ENCODE data around the gene EIF2S3B. TPM values are rescaled to one million over a fixed set of nuclear protein-coding genes. Genes with fewer than 3 reads are reported as not detected.
A peak's percentile ranks its signal among the peaks of the same experiment; 100 is the strongest.

The EIF2S3B gene
- total and polyA plus RNA-seq, 10 donors = 0.33 to 1.8 (median 0.93) TPM

DNA sequence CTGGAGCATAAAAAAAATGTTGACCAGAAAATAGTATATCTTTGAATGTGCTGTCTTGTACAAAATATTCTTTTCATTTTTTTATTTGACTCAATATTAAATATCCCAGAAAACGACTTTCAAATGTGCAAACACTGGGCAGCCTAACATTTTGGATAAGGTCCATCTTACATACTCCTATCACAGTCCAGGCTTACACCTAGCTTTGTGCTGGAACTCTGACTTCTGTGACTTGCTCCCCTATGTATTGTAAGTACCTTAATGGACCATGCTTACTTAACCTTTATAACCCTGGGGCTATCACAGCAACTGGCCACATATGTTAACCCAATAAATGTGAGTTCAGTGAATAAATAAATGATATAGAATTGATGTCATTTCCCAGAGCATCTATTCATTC lies 7.6 kb upstream of the EIF2S3B start:
- DNase-seq = no peak

DNA sequence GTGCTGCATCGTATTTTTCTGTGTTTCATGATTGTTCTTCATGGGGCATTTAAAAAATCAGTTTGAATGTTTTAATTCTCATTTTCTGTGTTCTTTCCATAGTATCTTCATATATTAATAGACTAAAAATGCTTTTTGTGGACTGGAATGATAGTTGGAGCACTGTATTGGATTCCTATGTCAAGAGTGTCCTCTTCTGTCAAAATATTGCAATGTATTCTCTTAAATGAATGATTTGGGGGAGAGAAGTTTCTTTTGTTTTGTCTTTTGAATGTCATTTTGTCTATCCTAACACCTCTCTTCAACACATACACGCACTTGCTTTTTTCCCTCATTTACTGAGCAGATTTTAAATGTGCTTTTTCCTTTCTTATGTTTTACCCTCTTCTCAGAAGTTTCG lies 4.7 kb upstream of the EIF2S3B start:
- H3K4me1 ChIP-seq = peaks cover 0 to 7% (median 0%) of the 10 kb centered on the region in 6 donors
- 43 to 65% (median 53%) methylated on average over 3 of the region's 3 CpGs for WGBS, 5 donors
- no peak for DNase-seq
- no peaks in the 10 kb centered on the region for H3K9me3 ChIP-seq
- intact Hi-C loops (cut with DNase I; ENCODE audit: low total_unique reads) = no loop called here
- H3K36me3 ChIP-seq = no peaks in the 10 kb centered on the region
- no peak for TF ChIP-seq POLR2AphosphoS5 (IDR thresholded peaks at IDR 0.05)
- TF ChIP-seq POLR2A (IDR thresholded peaks at IDR 0.05) = no peak
- TF ChIP-seq, protein P1, sequence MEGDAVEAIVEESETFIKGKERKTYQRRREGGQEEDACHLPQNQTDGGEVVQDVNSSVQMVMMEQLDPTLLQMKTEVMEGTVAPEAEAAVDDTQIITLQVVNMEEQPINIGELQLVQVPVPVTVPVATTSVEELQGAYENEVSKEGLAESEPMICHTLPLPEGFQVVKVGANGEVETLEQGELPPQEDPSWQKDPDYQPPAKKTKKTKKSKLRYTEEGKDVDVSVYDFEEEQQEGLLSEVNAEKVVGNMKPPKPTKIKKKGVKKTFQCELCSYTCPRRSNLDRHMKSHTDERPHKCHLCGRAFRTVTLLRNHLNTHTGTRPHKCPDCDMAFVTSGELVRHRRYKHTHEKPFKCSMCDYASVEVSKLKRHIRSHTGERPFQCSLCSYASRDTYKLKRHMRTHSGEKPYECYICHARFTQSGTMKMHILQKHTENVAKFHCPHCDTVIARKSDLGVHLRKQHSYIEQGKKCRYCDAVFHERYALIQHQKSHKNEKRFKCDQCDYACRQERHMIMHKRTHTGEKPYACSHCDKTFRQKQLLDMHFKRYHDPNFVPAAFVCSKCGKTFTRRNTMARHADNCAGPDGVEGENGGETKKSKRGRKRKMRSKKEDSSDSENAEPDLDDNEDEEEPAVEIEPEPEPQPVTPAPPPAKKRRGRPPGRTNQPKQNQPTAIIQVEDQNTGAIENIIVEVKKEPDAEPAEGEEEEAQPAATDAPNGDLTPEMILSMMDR (IDR thresholded peaks at IDR 0.05 in 8 of 11, conservative IDR thresholded peaks at IDR 0.05 in 3 of 11) = no peak
- no peak overlapping the region for H3K4me3 ChIP-seq
- no peak overlapping the region for H3K27ac ChIP-seq
- H3K27me3 ChIP-seq (replicated peaks in 1 of 7) = no peaks in the 10 kb centered on the region

More for the DNA sequence above, 7.6 kb upstream of the EIF2S3B start:
- H3K4me1 ChIP-seq = peaks cover 0 to 7% (median 0%) of the 10 kb centered on the region in 6 donors
- peak overlapping the region in 1 of 8 donors; percentile 55 for H3K27ac ChIP-seq
- H3K27me3 ChIP-seq (replicated peaks in 1 of 7) = no peaks in the 10 kb centered on the region
- H3K36me3 ChIP-seq = no peaks in the 10 kb centered on the region
- no peaks in the 10 kb centered on the region for H3K9me3 ChIP-seq
- WGBS, 5 donors = 22 to 73% (median 48%) methylated on average over 1 of the region's 1 CpG
- TF ChIP-seq POLR2A (IDR thresholded peaks at IDR 0.05) = no peak
- TF ChIP-seq POLR2AphosphoS5 (IDR thresholded peaks at IDR 0.05) = no peak
- H3K4me3 ChIP-seq = no peak overlapping the region
- intact Hi-C loops (cut with DNase I; ENCODE audit: low total_unique reads) = no loop called here

DNA sequence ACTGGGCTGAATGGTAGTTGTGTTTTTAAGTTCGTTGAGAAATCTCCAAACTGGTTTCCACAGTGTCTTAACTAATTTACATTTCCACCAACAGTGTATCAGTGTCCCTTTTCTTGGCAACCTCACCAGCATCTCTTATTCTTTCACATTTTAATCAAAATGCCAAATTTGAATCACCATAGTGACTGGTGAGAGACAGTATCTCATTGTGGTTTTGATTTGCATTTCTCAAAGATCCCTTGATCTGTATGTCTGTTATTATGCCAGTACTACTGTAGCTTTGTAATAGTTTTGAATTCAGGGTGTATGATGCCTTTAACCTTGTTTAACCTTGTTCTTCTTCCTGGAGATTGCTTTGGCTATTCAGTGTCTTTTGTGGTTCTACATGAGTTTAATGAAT lies 2.2 kb upstream of the EIF2S3B start:
- Histone ChIP-seq H3K4me3 (no peak overlapping the region), H3K36me3 (no peaks in the 10 kb centered on the region), H3K9me3 (no peaks in the 10 kb centered on the region), H3K4me1 (no peaks in the 10 kb centered on the region), H3K27ac (no peak overlapping the region), H3K27me3 (replicated peaks in 1 of 7) (no peaks in the 10 kb centered on the region)
- TF ChIP-seq POLR2A (IDR thresholded peaks at IDR 0.05) = no peak
- TF ChIP-seq, protein P1 (IDR thresholded peaks at IDR 0.05 in 8 of 11, conservative IDR thresholded peaks at IDR 0.05 in 3 of 11) = no peak
- no peak for TF ChIP-seq POLR2AphosphoS5 (IDR thresholded peaks at IDR 0.05)
- 62 to 77% (median 67%) methylated on average over 1 of the region's 1 CpG for WGBS, 5 donors
- intact Hi-C loops (cut with DNase I; ENCODE audit: low total_unique reads) = no loop called here
- DNase-seq = no peak

DNA sequence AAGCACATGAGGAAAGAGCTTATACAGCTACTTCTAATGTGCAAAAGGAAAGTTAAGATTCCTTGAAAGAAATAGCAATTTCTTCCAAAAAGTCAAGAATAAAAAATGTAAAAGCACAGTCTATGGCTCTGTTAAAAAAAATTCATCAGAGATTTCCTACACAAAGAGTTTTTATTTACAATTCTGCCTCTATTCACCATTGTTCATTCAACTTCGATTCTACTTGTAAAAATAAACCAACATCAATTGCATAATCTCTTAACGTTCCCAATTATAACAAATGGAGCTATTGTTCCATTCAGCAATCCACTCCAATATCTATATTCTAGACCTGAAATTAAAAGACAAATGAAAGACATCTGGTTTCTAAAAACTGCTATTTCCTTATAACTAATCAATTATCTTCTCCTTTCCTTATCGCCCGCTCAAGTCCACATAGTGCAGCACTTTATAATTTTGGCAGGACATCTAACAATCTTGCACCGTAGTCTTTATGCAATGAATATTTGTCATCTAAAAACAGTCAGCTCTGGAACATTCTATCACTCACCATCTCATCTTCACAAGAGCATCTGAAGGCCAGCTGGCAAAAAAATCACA lies 6.2 kb downstream of the EIF2S3B start:
- no peaks in the 10 kb centered on the region for H3K36me3 ChIP-seq
- no peak for DNase-seq
- WGBS, 5 donors = 75 to 92% (median 88%) methylated on average over 5 of the region's 5 CpGs
- H3K27me3 ChIP-seq (replicated peaks in 1 of 7) = no peaks in the 10 kb centered on the region
- intact Hi-C loops (cut with DNase I; ENCODE audit: low total_unique reads) = no loop called here
- H3K4me1 ChIP-seq = no peaks in the 10 kb centered on the region
- no peaks in the 10 kb centered on the region for H3K9me3 ChIP-seq
- no peak overlapping the region for H3K27ac ChIP-seq
- TF ChIP-seq, protein P1 (IDR thresholded peaks at IDR 0.05 in 8 of 11, conservative IDR thresholded peaks at IDR 0.05 in 3 of 11) = no peak
- TF ChIP-seq POLR2A (IDR thresholded peaks at IDR 0.05) (no peak), POLR2AphosphoS5 (IDR thresholded peaks at IDR 0.05) (no peak)
- H3K4me3 ChIP-seq = no peak overlapping the region

Data from spleen (tissue), 11 donors.